NCI-H2081 treated with DMSO at 0.1 percent for 48 hours (cell line): ENCODE data around the gene EIF4A3.
"Not testable (repeated sequence)": the region's sequence is repeated elsewhere in the genome, so short reads cannot be mapped to it uniquely, and the experiment has no call there.

ENCODE experiments used
- DNase-seq: peaks from one replicate; lab custom pipeline; 2025; lab: John Stamatoyannopoulos, UW

EIF4A3 gene

DNA sequence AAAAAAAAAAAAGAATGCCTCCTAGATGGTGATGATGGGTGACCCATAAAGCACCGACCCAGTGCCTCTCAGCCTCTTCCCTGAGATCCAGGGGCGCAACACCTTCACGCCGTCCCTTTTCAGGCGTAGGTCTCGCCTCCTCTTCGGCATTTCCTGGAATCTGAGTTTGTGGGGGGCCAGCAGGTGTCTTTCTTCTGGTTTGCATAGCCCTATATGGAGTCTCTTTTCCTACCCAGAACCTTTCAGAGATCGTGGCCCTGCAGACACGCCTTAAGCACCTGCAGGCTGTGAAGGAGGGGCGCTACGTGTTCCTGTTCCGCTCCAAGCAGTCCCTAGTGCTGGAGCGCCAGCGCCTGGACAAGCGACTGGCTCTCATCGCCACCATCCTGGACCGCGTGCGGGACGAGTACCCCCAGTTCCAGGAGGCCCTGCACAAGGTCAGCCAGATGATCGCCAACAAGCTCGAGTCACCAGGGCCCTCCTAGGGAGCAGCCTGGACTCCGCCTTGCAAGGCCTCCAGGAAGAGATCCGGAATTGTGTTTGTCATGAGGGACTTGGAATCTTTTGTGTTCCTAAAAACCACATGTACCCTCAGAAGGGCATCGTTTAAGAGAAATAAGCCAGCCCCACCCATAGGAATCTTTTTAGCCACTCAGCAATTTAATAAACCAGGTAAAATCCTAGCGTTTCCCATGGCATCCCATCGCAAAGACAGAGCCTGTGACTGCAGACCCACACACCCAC, 47.5 kb downstream of the EIF4A3 start:
- DNase-seq = no peak

DNA sequence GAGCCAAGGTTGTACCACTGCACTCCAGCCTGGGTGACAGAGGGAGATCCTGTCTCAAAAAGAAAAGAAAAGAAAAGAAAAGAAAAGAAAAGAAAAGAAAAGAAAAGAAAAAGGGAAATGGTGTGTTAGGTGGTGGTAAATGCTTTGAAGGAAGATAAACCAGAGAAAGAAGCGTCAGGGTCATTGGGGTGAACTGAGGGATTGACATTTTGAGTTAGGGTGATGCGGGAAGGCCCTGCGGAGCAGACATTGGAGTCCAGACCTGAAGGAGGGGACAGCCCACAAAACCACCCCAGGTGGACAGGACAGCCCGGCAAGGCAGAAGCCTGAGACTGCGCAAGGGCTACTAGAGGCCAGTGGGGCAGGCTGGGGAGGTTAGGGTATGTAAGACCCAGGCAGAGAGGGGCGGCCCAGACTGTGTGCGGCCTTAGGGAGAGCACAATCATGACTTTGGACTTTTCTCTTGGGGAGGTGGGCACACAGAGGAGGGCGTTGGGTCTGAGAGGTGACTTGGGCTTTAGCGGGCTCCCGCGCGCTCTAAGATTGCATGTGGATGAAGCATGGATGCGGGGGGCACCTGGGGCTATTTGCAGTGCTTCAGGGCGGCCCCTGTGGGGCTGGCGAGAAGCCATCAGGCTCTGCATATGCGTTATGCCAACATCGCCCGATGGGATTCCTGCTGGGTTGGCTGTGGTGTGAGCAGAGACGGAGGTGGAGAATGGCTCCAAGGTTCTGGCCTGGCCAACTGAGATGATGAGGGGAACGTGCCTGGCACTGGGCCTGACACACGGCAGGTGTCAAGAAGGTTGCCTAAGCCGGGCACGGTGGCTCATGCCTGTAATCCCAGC, 48.9 kb downstream of the EIF4A3 start:
- no peak for DNase-seq

DNA sequence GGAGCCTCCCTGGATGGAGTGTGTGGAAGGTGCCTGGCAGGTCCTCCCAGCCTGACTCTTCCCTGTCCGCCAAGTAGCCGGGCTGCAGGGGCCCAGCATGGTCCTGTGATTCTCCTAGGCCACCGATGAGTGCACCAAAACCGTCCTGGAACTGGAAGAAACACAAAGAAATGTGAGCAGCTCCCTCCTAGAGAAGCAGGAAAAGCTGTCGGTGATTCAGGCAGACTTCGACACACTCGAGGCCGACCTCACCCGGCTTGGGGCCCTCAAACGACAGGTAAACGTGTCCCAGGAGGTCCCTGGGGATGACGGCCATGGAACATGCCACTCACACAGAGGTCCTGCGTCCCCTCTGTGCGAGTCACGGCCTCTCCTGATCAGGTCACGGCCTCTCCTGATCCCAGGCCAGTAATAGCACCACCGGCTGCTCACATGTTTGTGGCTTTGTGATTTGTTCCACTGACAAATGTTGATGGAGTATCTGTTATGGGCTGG, 49.8 kb downstream of the EIF4A3 start:
- no peak for DNase-seq

DNA sequence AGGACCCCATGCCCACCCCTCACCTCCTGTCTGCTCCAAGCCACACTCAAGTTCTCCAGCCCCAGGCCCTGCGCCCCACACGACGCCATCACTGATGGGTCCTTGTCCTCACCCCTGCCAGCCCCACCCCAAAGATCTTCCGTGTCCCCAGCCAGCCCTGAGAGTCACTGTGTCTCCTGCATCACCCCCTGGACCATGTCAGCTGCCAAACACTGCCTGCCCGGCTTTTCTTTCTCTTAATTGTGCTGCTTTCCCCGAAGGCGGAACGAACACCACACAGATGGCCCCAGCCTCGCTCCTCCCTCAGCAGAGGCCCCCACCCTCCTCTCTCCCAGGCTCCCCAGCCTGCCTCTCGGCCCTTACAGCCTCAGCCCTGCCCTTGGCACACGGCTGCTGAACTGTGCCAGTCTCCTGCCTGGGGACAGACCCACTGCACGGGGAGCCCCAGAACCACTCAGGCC, 50.3 kb downstream of the EIF4A3 start:
- DNase-seq = no peak

DNA sequence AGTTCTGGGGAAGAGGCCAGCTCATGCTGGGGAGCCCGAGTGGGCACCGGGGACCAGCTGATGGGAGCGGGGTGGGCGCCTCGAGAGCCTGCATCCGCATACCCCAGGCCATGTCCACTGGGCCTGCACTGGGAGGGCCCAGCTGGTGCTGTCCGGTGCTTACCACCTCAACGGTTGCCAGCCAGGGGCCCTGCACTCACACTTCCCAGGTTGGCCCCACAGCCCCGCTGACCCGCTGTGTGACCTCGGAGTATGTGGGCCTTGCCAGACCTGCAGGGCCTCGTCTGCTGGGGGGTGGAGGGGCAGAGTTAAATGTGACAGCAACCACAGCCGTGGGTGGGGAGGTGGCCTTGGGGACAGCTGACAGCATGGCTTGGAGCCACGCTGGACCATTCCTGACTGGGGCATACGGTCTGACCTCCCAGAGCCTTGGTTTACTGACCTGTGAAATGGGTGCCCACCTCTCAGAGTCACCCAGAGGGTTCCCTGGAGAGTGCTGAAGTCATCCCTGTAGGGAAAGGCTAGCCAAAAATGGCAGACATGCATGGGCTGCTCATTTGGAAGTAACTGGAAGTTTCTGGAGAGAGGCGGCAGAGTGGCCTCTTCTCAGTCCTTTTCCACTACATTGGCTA, 51.0 kb downstream of the EIF4A3 start:
- DNase-seq = no peak

DNA sequence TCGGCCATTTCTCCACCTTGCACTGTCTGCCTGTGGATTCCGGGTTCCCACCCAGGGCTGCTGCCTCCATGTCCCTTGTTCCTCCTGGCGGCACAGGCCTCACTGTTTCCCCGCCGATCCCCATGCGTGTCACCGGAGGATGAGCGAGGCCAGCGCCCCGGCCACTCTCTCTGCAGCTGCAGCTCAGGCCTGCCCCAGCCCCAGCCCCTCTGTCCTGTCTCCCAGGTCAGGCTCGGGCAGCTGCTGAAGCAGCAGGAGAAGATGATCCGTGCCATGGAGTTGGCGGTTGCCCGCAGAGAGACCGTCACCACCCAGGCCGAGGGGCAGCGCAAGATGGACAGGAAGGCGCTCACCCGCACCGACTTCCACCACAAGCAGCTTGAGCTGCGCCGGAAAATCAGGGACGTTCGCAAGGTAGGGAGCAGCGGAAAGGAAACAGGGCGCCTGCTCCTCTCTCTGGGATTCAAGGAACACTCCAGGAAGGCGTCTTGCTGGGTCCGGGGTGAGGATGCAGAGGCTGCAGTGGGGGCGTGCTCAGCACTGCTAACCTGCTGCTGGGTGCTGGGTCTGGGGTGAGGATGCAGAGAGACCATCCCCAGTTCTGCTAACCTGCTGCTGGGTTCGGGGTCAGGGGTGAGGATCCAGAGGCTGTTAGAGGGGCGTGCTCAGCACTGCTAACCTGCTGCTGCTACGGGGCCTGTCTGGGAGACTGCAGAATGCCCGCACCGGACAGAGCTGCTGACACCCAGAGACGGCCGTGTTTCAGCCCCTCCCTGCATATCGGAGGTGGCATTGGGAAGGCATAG, 51.7 kb downstream of the EIF4A3 start:
- DNase-seq = no peak

DNA sequence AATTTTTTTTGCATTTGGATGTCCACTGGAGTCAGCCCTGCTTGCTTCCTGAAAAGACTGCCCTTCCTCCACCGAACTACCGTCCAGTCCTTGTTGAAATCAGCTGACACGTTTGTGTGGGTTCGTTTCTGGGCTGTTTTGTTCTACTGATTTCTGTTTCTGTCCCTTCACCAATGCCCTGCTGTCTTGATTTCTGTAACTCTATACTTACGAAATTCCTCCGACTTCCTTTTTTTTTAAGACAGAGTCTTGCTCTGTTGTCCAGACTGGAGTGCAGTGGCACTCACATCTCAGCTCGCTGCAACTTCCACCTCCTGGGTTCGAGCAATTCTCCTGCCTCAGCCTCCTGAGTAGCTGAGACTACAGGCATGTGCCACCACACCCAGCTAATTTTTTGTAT, 54.0 kb downstream of the EIF4A3 start:
- DNase-seq = no peak

DNA sequence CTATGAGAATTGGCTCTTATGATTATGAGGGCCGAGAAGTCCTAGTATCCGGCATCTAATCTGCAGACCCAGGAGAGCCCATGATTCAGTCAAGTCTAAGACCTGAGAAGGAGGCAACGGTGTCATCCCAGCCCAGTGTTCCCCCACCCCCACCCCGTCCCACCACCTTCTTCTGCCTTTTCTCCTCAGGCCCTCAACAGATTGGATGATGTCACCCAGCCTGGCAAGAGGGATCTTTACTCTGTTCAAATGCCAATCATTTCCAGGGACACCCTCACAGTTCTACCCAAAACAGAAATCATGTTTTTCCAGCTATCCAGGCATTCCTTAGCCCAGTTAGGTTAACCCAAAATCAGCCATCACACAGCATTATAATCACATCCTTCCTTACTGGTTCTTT, 55.6 kb downstream of the EIF4A3 start:
- DNase-seq = no peak

DNA sequence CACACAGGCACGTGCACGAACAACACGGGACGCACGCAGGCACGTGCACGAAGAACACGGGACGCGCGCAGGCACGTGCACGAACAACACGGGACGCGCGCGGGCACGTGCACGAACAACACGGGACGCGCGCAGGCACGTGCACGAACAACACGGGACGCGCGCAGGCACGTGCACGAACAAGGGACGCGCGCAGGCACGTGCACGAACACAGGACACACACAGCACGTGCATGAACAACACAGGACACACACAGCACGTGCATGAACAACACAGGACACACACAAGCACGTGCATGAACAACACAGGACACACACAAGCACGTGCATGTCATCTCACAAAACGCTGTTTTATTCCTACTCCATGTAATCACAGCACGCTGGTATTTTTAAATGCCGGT, 56.8 kb downstream of the EIF4A3 start:
- not testable (repeated sequence) for DNase-seq

DNA sequence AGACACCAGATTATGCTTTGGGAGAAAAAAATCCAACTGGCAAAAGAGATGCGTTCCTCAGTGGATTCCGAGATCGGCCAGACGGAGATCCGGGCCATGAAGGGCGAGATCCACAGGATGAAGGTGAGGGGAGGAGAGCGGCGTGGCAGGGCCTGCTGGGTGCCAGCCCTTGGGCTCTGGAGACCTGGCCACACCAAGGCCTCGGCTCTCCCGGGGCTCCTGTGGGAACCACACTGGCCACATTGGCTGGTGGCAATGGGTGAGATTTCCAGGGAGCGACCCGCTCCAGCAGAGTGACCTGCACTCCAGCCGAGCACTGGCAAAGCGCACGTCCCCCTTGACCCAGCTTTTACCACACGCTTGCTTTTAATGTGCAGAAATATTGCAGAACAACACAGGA, 57.2 kb downstream of the EIF4A3 start:
- no peak for DNase-seq

DNA sequence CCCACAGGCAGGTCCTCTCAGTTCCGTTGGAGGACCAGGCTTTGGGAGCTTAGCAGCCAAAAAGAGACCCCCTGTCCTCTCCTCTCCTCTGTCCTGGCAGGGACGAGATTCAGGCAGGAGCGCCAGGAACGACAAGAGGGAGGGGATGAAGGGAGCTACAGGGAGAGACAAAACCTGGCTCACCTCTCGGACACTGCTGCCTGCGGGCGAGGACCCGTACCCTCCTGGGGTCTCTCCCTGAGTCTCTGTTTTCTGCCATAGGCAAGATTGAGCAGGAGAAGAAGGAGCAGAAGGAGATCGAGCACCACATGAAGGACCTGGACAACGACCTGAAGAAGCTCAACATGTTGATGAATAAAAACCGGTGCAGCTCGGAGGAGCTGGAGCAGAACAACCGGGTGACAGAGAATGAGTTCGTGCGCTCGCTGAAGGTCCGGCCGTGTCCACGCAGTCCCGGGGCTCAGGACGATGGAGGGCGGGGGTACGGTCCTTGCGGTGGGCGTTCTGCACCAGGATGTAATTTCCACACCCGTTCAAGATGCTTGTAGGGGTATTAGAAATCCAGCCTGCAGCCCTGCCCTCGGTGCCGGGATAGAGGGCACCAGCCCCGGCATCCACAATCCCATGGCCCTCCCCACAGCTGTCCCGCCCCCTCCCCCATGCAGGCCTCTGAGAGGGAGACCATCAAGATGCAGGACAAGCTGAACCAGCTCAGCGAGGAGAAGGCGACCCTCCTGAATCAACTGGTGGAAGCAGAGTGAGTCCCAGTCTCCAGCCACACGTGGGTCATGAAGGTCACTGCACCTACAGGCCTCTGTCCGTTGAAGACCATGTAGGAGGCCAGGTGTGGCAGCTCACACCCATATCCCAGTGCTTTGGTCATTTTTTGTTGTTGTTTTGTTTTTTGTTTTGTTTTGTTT, 59.3 kb downstream of the EIF4A3 start:
- no peak for DNase-seq

DNA sequence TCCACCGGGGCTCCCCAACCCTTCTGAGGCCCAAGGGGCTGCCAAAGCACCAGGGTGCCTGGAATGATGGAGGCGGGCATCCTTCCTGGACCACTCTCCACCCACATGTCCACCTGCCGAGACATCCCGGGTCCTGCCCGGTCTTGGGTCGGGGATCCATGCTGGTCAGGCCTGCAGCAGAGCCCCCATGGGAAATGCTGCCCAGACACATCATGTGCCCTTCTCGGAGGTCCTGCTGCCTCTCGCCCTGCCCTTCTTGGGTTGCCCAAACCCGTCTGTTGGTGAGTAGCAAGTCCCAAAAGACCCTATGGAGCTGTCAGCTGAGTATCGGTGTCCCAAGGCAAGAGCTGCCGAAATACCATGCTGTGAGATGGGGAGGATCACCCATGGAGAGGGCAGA, 60.3 kb downstream of the EIF4A3 start:
- no peak for DNase-seq

DNA sequence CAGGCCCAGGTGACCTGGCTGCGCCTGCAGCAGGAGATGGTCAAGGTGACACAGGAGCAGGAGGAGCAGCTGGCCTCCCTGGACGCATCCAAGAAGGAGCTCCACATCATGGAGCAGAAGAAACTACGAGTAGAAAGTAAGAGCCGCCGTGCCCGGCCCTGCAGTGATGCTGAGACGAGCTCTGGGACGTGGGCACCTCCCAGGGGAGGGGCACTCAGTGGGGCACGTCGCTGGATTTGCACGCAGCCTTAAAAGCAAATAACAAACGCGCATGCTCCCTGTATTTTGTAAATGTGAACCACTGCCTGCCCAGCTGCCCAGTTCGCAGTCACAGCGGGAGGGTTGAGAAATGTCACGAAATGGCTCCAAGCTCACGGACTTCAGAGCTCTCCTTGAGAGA, 60.8 kb downstream of the EIF4A3 start:
- no peak for DNase-seq

DNA sequence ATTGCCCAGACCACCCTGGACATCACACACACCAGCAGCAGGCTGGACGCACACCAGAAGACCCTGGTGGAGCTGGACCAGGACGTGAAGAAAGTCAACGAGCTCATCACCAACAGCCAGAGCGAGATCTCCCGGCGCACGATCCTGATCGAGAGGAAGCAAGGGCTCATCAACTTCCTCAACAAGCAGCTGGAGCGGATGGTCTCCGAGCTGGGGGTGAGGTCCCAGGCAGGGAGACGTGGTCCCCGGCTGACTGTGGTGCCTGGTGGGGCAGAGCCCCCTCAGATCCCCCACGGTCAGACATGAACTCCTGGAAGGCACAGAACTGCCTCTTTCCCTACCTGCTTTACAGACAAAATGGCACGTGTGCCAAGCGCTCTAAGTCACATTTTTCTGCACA, 62.2 kb downstream of the EIF4A3 start:
- no peak for DNase-seq
